ENCODE data around the gene COL18A1. TPM values are rescaled to one million over a fixed set of nuclear protein-coding genes. Genes with fewer than 3 reads are reported as not detected.

Gene COL18A1
- total and polyA plus RNA-seq, 4 donors, result 44.9 to 308 (median 232) TPM

- H3K9me3 ChIP-seq (ENCODE audit: control insufficient read depth in 4 of 4, low read length in 3 of 4), result no peaks in the 10 kb centered on the region
- TF ChIP-seq TAF1 (conservative IDR thresholded peaks at IDR 0.05) (no peak), FOXA1 (IDR thresholded peaks at IDR 0.05) (no peak), REST (IDR thresholded peaks at IDR 0.05) (no peak), RAD21 (IDR thresholded peaks at IDR 0.05) (no peak), HNF4G (IDR thresholded peaks at IDR 0.05) (no peak), NR2F2 (IDR thresholded peaks at IDR 0.05) (no peak), YY1 (IDR thresholded peaks at IDR 0.05) (no peak), MAX (IDR thresholded peaks at IDR 0.05) (no peak), ATF3 (IDR thresholded peaks at IDR 0.05) (no peak), SP1 (IDR thresholded peaks at IDR 0.05) (no peak), EGR1 (IDR thresholded peaks at IDR 0.05; ENCODE audit: low read depth in 2 of 2) (no peak), JUND (IDR thresholded peaks at IDR 0.05) (no peak), HNF4A (conservative IDR thresholded peaks at IDR 0.05) (no peak), GABPA (IDR thresholded peaks at IDR 0.05 in 1 of 2, conservative IDR thresholded peaks at IDR 0.05 in 1 of 2) (no peak), CTCF (IDR thresholded peaks at IDR 0.05; ENCODE audit: low read depth, low read length, missing input control) (no peak), RXRA (IDR thresholded peaks at IDR 0.05) (no peak), FOXA2 (IDR thresholded peaks at IDR 0.05) (no peak), ZBTB33 (IDR thresholded peaks at IDR 0.05) (no peak)
- peak overlapping the region; percentile 61 to 64 for H3K27ac ChIP-seq (ENCODE audit: low read depth in 1 of 2, low read length in 2 of 2)
- no peak for DNase-seq (ENCODE audit: low spot score)
- H3K9ac ChIP-seq (ENCODE audit: low read depth in 1 of 2, low read length in 2 of 2), result no peak overlapping the region
- no peaks in the 10 kb centered on the region for H3K4me1 ChIP-seq (ENCODE audit: control insufficient read depth in 4 of 4, insufficient read depth in 4 of 4, low read length in 3 of 4)
- no peak overlapping the region for H3K4me3 ChIP-seq (ENCODE audit: low read depth in 1 of 3, low read length in 3 of 3)
- WGBS, result 82% methylated on average over 10 of the region's 10 CpGs
- no peaks in the 10 kb centered on the region for H3K27me3 ChIP-seq (ENCODE audit: control insufficient read depth in 4 of 4, insufficient read depth in 4 of 4, low read length in 3 of 4)
- no peaks in the 10 kb centered on the region for H3K36me3 ChIP-seq (ENCODE audit: control insufficient read depth in 4 of 4, insufficient read depth in 3 of 4, low read depth in 1 of 4, low read length in 3 of 4)
Observed at GRCh38 chr21:45356251-45356650, 48.7 kb upstream of the COL18A1 start.

Measured in liver (tissue), 9 donors.